Activated CD8-positive, alpha-beta memory T cell treated with anti-CD3 and anti-CD28 coated beads, Interleukin-2, amount 50 U/mL, for 24 hours (primary cell): ENCODE data around the gene NAA35.

ENCODE experiments used
- DNase-seq: peaks from one replicate; pipeline ENCODE4 v3.0.0-alpha.2; 2020; ENCODE audit errors: extremely low read depth

Gene NAA35

DNA sequence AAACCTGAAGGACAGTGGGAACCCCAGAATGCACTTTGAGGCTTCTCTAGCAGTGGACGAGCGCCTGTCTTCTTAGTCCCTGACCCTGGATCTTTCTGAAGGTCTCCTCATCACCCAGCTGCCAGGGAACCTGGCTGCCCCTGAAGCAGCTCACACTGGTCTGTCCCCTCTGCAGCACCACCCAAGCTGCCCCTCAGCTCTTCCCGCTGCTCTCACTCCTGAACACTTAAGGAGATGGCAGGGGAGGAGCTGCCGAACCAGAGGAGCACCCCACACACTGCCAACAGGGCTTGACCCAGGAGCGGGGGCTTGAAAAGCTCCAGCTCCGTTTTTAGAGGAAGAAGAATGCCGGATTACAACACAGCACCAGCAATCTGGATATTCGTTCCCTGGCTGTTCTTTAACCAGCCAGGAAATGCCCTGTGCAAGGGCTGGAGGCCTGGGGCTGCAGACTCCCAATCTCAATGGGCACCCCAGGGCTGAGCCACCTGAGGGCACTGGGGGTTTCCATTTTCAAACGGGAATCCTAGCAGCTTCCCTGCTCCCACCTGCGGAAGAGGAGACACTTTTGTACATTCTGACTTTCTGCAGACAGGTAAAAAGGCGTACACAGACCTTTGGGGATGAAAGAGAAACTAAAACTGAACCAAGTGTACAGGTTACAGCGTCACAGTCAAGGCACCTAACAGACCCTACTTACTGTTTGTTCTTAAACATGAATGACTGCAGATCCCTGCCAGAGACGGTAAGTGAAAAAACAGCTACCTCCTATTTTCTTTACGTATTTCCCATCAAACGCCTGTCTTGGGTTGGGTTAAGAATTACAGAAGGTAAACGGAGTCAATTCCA, 122.1 kb downstream of the NAA35 start:
- no peak for DNase-seq

DNA sequence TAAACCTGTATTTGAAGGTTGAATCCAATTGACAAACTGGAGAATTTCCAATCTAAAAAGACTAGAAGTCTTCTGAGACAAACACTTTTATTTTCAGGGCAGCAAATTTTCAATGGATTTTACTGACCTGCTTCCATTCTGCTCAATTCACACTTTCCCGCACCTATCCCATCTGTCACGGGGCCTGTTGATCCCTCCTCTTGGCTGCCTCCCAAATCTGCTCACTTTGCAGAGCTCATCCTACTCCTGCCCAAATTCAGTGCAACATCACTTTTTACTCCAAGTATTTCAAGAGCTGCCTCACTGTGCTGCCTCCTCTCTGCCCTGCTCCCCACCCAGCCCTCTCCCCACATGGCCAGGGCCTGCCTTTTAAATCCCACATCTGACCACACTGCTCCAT, 123.3 kb downstream of the NAA35 start:
- DNase-seq: no peak

DNA sequence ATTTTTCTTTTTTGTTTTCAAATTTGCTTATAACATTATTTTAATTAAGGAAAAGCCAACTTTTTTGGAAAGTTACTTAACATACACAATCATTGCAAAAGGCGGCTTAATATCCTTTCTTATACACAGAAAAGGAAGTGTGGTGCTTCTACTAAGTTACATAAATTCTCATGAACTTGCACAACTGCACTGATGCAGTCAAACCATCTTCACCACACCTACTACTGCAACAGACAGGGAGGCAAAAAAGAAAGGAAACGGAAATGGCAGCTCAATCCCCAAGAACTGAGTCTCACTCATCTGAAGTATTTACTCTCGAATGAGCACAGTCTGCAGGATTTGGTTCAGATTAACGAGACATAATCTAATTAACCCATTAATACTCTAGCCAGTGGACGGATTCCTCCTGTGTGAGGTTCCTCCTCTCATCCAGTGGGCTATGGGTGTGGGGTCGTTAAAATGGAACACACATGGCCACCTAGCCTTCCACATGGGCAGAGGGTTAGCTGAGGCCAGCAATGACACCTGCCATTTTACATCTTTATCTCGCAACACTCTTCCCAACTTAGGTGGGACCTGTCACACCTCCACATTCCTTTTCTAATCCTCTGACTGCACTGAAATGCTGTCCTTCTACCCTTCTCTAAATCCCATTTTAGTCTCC, 128.4 kb downstream of the NAA35 start:
- no peak for DNase-seq
